Activated T-helper 1 cell treated with Interleukin-2 at 50 U/mL for 16 hours (primary cell): ENCODE measurements around the gene SLIT3.

Experiments used
- DNase-seq: peaks from one replicate; pipeline ENCODE4 v3.0.0-alpha.2; 2020; ENCODE audit warnings: low read depth

Gene SLIT3

DNA sequence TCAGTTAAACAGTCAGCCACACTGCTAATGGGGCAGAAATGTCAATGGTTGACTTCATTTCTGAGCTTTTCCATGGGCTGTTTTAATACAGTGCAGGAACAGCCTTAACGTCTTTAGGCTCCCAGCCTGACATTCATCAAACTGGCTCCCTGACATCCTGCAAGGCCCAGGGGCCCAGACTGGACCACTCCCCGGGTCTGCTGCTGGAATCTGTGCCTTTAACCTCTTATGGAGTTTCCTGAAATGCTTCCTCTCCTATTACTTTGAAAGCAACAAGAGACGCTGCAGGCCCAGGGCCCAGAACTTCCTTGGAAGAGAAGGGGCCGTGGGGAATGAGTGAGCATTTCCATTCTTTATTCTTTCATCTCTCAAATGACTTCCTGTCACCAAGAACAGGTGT is 504.9 kb downstream of the SLIT3 start:
- DNase-seq, result no peak

GRCh38 chr5:168793841-168794837 is 506.8 kb downstream of the SLIT3 start:
- no peak for DNase-seq

- DNase-seq, result no peak
These were observed 508.3 kb downstream of the SLIT3 start for GRCh38 chr5:168792678-168793077.

GRCh38 chr5:168790671-168791250 is 510.2 kb downstream of the SLIT3 start:
- DNase-seq, result no peak

GRCh38 chr5:168790002-168790635 is 510.8 kb downstream of the SLIT3 start:
- no peak for DNase-seq

DNA sequence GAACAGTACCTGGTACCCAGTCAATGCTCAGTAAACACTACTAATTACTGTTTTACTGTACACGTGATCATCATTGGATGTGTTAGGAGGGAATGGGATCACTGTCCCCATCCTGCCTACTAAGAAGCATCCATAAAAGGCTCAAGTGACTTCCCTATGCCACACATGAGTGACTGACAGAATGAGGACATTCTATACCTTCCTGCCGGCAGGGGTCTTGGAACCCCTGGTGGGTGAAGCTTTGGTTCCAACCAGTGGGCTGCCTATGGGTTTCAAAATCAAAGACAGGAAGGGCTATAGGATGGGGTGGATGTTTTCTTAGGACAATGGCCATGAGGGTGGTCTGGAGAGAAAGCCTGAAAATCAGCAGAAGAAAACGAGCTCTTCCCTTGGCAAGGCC is 512.2 kb downstream of the SLIT3 start:
- DNase-seq, result no peak

GRCh38 chr5:168788107-168788506 is 512.8 kb downstream of the SLIT3 start:
- no peak for DNase-seq

DNA sequence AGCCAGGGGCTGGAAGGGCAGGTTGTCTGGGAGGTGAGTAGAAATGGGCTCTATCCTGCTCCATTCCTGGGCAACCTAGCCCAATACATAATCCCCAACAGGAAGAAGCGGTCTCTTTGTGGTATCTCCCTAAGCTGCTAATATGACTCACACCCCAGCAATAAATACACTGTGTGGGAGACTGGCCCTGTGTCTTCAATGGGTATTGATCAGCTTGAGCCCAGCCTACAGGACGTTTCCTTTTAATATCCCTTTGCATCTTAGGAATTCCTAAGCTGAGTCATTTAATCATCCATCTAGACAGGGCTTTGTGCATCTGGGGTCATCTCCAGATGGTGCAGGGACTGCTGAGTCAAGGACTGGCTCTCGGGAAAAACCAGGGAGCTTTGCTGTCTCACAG is 514.8 kb downstream of the SLIT3 start:
- no peak for DNase-seq

DNA sequence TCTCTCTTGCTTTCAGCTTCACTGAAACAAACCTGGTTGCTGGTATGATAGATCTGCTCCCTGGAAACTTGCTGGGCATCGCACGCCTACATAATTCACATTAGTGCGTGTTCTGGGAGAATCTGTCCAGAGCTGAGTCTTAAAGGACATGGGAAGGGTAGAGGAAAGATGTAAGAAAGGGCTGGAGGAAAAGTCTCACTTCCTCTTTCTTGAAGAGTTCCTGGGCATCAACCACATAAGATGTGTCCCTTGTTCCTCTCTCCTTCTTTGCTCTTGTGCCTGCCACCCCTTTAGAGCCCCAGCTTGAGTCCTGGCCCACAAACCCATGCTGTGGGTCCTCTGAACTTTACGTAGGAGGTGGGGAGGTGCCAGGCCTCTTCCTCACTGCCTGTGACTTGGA is 516.5 kb downstream of the SLIT3 start:
- DNase-seq, result no peak

DNA sequence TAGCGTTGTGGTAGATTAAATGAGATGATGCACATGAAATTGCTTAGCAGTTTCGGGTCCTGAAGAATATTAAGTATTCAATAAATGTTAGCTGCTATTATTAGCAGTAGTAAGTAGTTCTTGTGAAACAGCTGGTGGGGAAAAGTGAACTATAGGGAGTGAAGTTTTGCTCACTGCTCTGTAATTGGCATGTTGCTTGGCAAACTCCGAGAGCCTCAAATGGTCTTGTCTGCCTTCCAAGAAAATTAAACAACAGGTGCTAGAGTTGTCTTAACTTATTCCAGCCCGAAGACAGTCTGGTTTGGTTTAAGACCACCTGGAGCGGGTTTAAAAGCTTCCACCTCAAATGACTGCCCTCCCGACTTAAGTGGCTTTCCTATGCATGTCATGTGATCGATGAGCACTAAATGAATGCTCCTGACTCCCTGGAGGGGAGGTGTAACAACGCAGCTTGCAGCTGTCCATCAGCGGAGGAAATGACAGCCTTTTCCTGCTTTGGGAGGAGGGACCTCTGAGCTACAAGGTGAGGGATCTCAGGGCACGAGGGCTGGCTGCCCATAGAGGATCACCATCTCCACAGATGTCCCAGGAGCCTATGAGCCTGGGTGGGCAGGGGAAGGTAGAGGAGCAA is 518.9 kb downstream of the SLIT3 start:
- DNase-seq, result no peak

DNA sequence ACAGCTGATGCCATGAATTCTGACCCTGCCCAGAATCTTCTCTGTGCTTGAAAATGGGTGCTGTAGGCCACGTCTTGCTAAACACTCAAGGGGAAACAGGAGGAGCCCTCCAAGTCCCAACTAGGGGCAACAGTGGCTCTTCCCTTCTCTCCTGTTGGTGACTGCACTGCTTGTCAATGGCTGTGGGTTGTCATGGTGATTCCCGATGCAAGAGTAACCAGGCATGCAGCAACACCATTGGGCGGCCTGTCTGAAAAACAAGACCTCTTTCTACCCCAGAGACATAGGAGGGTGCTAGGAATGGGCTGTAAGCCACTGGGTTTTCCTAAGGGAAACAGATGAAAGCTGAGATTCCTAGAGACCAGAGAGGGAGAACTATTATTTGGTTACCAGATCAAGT is 520.1 kb downstream of the SLIT3 start:
- DNase-seq, result no peak

- DNase-seq, result no peak
These were observed 521.6 kb downstream of the SLIT3 start for GRCh38 chr5:168779333-168779732.

GRCh38 chr5:168778536-168778935 is 522.4 kb downstream of the SLIT3 start:
- DNase-seq, result no peak

DNA sequence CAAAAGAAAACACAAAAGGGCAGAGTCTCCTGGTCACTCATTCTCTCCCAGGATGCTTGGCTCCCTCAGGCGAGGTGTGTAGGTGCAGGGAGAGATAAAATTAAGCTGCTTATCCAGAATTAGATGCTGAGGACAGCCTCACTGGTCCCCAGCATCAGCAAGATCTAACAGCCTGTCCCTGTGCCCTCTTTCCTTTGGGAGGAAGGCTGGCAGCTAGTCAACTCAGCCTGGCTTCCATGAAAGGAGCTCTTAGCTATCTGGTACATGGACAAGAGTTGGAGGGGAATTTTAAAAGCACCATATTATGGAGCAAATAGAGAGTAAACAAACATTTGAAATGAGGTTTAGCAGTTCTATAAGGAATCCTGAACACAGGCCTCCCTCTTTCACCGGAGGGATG is 523.3 kb downstream of the SLIT3 start:
- DNase-seq, result no peak

GRCh38 chr5:168776070-168776469 is 524.9 kb downstream of the SLIT3 start:
- no peak for DNase-seq

GRCh38 chr5:168773226-168773625 is 527.7 kb downstream of the SLIT3 start:
- DNase-seq, result no peak

DNA sequence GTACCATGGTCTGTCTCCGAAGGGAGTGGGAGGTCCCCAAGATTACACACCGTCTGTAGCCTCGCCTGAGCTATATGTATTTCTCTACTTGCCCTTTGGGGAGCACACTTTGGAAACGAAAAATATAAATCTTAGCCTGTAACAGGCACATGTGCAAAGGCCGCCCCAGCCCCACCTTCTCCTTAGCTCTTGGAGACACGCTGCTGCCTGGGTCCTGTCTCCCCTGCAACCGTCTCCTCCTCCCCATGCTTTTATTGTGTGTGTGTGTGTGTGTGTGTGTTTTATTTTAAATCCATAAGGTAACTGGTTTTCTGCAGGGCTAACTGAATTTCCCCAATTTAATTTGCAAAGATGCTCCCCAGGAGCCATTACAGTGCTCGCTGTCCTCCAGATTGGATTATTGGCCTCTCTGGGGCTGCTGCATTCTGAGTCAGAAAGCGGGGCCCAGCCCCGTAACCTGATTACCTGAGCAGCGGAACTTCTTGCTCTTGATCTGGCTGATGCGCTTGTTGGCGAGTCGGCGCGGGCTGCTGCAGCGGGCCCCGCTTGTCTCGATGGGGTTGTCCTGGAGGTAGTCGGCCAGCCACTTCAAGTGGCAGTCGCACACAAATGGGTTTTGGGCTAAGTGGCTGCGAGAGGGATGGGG is 528.5 kb downstream of the SLIT3 start:
- DNase-seq, result no peak

DNA sequence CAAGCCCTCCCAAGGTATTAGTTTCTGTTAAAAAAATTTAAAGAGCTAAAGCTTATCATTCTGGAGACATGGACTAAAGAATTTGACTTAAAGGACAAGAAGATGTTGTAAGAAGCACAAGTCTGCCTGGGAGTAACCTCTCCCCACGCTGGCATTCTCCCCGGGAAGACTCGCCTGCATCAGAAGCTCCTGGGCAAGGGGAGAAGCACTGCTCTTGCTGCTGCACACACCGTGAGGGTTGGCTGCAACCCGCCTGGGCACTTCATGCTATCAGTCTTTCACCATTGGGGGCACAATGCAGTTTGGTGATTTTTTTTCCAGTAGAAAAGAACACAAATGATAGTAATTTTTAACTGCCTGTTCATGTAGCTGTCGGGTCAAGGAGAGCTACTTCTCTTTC is 529.3 kb downstream of the SLIT3 start:
- no peak for DNase-seq

- DNase-seq, result no peak
These were observed 529.9 kb downstream of the SLIT3 start for GRCh38 chr5:168770996-168771395.

GRCh38 chr5:168770036-168770498 is 530.9 kb downstream of the SLIT3 start:
- DNase-seq, result no peak

DNA sequence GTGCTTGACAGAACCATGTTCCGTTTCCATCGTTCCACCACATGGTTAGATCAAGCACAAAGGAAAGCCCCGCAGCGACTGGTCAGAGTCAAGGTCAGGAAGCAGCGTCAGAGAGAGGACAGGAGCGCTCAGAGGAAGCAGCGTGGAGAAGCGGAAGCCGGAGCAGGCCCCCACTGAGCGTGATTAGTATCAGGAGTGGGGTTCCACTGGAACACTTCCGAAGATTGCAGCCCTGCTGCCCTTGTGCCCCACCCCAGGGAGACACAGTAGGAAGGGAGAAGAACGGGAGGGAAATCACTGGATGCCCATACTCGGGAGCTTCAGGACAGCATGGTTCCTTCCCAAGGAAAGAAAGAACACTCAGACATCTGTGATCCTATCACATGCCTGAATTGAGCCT is 532.8 kb downstream of the SLIT3 start:
- no peak for DNase-seq

- no peak for DNase-seq
These were observed 534.6 kb downstream of the SLIT3 start for GRCh38 chr5:168766426-168766700.
